Left colon (tissue), 2 donors: ENCODE data around the gene EXD2. TPM values are rescaled to one million over a fixed set of nuclear protein-coding genes. Genes with fewer than 3 reads are reported as not detected.
"Not testable (repeated sequence)": the region's sequence is repeated elsewhere in the genome, so short reads cannot be mapped to it uniquely, and the experiment has no call there.

Experiments used
- ATAC-seq: fragments of 200-7000 bp; cut with Tn5 transposase; one replicate; pipeline ENCODE4 v1.9.1; 2020; ENCODE audit warnings: mild to moderate bottlenecking, moderate library complexity
- DNase-seq, 2 donors: peaks; one replicate each; pipeline ENCODE4 v3.0.0-alpha.2; 2020
- intact Hi-C, 2 donors: fragments of 100-400 bp; cut with DNase I in 1 of 2; cut with micrococcal nuclease in 1 of 2; formaldehyde crosslinking; loops; one replicate each; pipeline versions ENCODE4 v1.11.2 to v1.14.0; 2022; cut with DNase I, micrococcal nuclease
- total RNA-seq, 2 donors: library from RNA; stranded (reverse); fragmentation: NEBNext Ultra II Directional; extraction: Animal tissue kit (Norgen Biotek cat#: 25700); gene quantifications; one replicate each; pipeline ENCODE4 v1.2.1, GENCODE V29; 2021
- donor health status: DM: no; HTN: no; CAD: no.
- donor health status: DM: yes; HTN: yes; CAD: no.

EXD2 gene
- total RNA-seq, 2 donors from 2014 or later: 24.3 to 25.1 TPM

- DNase-seq: no peak
- no peak for ATAC-seq
- intact Hi-C loops: no loop called here
Measured at GRCh38 chr14:69268763-69269162, 77.5 kb downstream of the EXD2 start.

DNA sequence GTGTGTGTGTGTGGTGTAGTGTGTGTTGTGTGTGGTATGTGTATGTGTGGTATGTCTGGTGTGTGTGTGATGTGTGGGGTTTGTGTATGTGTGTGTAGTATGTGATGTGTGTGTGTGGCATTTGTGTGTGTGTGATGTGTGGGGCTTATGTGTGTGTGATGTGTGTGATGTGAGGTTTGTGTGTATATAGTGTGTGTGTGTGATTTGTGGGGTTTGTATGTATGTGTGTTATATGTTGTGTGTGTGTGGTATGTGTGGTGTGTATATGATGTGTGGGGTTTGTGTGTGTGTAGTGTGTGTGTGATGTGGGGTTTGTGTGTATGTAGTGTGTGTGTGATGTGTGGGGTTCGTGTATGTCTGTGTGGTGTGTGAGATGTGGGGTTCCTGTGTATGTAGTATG, 78.1 kb downstream of the EXD2 start:
- DNase-seq: no peak
- intact Hi-C loops: no loop called here
- no peak for ATAC-seq

GRCh38 chr14:69270097-69270496, 78.8 kb downstream of the EXD2 start:
- ATAC-seq (no peak), DNase-seq (no peak)
- intact Hi-C loops: no loop called here

DNA sequence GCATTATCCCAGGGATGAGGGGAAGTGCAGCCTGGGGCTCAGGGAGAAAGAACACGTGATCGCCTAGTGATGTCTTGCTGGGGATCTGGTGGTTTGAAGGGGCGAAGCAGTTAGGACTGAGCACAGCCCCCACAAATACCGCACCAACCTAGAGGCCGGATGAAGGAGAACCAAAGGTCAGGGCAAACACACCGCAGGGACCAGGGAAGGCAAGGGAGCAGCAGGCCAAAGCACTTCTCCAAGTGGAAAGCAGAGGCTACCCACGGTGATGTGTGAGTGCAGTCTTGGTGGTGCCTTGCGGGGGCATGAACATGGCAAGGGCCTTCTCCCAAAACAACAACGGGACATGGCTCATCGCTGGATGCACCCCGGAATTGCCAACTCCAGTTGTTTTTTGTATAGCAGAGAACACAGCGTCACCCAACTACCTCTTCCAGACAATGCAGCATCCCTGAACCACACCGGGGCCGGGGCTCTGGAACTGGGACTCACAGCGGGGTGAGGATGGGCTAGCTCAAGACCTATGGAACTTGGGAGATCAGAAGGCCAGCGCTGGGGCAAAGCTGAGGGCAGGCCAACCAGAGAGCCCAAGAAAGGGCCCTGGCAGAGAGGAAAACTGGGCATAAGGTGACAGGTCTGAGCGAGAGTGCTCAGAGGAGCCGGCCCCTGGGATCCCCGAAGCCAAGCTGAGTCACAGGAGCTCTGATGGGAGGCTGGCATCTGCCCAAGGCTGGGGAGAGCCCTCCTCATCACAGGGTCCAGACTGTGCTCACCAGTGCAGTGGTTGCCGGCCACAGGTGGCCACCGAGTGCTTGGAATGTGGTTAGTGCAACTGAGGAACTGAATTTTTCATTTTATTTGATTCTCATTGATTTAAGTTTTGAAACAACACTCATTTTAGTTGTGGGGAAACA, 79.8 kb downstream of the EXD2 start:
- DNase-seq (no peak), ATAC-seq (no peak)
- intact Hi-C loops: no loop called here

DNA sequence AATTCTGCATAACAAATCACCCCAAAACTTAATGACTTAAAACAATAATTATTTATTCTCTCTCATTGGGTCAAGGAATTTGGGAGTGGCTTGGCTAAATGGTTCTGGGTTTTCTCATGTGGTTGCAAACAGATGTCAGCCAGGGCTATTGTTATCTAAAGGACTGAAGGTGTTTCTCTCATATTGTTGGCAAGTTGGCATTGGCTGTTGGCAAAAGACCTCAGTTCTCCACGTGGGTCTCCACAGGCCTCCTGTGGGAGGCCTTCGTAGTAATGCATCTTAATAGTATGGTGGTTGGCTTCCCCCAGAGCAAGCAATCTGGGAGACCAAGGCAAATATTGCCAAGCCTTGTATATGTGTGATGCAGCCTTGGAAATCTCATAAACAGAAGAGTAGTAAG, 83.0 kb downstream of the EXD2 start:
- intact Hi-C loops: no loop called here
- ATAC-seq (no peak), DNase-seq (no peak)

- intact Hi-C loops: no loop called here
- DNase-seq (no peak), ATAC-seq (no peak)
Measured at GRCh38 chr14:69275331-69275730, 84.0 kb downstream of the EXD2 start.

DNA sequence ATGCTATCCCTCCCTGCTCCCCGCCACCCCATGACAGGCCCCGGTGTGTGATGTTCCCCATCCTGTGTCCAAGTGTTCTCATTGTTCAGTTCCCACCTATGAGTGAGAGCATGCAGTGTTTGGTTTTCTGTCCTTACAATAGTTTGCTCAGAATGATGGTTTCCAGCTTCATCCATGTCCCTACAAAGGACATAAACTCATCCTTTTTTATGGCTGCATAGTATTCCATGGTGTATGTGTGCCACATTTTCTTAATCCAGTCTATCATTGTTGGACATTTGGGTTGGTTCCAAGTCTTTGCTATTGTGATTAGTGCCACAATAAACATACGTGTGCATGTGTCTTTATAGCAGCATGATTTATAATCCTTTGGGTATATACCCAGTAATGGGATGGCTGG, 86.1 kb downstream of the EXD2 start:
- intact Hi-C loops, ATAC-seq, DNase-seq: not testable (repeated sequence)

- DNase-seq (no peak), ATAC-seq (no peak)
- intact Hi-C loops: no loop called here
Measured at GRCh38 chr14:69280746-69281291, 89.5 kb downstream of the EXD2 start.

- ATAC-seq: no peak
- no peak for DNase-seq
- intact Hi-C loops: no loop called here
Measured at GRCh38 chr14:69281450-69282169, 90.3 kb downstream of the EXD2 start.

GRCh38 chr14:69282448-69282847, 91.2 kb downstream of the EXD2 start:
- no peak for ATAC-seq
- no peak for DNase-seq
- intact Hi-C loops: no loop called here

DNA sequence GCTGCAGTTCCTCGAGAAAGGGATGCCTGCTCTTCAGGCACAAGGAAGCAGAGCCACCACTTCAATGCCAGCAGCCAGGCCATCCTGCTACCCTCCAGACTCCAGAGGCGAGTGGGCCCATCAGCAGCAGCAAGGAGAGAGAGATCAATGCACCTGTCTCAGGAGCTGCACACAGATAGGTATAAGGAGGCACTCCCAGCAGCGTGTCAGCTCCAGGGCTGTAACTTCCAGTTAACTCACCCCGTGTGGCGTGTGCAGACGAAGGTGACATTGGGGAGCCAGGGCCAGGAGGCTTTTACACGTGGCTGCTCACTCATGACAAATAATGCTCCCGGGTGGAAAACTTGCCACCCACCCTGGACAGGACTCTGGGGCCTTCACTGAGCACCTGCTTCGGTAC, 92.9 kb downstream of the EXD2 start:
- no peak for ATAC-seq
- no peak for DNase-seq
- intact Hi-C loops: no loop called here

- DNase-seq: no peak
- intact Hi-C loops: no loop called here
- ATAC-seq: no peak
Measured at GRCh38 chr14:69285661-69286255, 94.5 kb downstream of the EXD2 start.

GRCh38 chr14:69287098-69288010, 96.1 kb downstream of the EXD2 start:
- no peak for DNase-seq
- intact Hi-C loops: no loop called here
- no peak for ATAC-seq

DNA sequence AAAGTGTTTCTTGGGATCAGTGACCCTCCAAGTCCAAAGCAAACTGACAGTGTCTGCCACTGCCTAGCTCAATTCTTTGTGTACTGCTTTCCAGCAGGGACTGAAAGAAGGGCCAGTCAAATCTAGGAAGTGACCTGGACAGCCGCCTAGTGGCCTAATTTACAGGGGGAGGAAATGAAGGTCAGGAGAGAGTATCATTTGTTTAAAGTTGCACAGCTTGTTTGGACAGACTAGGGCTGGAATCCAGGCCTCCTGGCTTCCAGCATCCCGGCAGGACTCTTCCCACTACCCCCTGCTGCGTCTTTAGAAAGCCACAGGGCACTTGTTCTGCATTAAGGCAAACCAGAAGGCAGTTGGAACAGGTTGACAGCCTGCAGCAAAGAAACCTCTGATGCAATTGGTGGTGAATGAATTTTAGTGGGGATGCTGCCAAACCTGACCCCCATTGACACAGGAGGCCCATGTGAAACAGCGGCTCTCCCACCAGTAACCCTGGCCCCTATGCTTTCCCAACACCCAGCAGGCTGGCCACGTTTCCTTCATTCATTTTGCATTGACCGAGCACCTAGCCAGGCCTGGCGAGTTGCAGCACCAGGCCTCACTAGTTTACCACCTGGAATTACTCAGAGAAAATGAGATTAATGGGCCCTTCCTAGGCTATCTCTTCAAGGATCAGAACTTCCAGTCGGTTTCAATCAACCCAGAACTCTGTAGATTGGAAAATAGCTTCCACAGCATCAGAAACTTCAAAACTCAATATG, 96.9 kb downstream of the EXD2 start:
- peak; percentile 11 to 47 for DNase-seq
- intact Hi-C loops: no loop called here
- ATAC-seq: no peak

DNA sequence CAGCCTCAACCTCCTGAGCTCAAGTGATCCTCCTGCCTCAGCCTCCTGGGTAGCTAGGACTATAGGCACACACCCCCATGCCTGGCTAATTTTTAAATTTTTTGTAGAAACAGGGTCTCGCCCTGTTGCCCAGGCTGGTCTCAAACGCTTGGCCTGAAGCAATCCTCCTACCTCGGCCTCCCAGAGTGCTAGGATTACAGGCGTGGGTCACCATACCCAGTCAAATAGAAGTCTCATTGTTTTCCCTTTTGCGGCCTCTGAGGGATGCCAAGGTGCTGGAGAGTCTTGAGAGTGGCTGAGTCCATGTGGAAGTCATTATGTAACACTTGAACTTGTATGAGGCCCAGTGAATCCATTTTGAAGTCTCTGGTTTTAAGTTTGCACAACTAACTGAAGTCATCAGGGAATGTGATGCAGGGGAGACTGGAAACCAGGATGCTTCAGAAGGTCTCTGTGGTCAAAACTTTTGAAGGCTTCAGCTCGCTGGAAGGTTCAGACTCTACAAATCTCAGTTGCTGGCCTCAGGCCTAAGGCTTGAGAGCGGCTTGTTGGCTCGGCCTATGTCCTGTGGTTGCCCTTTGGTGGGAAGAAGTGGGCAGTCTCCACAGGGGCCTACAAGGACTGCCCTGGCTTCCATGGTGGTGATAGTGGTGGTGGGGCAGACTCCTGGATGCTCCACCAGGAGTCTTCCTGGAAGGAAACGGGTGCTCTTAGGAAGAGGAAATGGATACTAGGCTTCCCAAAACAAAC, 97.8 kb downstream of the EXD2 start:
- intact Hi-C loops: no loop called here
- ATAC-seq (no peak), DNase-seq (no peak)

DNA sequence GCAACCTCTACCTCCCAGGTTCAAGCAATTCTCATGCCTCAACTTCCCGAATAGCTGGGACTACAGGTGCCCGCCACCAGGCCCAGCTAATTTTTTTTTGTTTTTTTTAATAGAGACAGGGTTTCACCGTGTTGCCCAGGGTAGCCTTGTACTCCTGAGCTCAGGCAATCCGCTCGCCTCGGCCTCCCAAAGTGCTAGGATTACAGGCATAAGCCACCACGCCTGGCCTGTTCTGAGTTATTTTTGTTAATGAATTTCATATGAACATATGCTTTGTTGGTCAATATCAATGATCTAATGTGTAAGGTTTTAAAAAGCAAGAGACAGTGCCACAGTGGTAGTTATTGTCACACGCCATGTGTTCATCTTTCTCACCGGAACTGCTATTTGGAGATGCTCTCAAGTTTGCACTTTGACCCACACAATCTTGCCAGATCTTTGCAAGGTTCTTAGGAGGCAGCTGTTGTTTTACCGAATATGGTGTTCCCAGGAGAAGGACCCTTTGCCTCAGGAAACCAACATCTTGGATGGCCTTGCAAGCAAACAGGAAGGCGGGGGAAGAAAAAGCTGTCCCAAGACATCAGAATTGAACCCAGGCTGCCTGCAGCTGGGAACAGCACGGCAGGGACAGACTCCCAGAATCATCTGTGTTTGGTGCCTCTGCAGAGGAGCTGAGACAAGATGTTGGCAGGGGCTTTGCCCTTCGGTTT, 98.7 kb downstream of the EXD2 start:
- DNase-seq (no peak), ATAC-seq (no peak)
- intact Hi-C loops: no loop called here

GRCh38 chr14:69290881-69291280, 99.6 kb downstream of the EXD2 start:
- DNase-seq, intact Hi-C loops, ATAC-seq: not testable (repeated sequence)
